PFSK-1 (cell line): ENCODE measurements around the gene SDK1.

Experiments
- FOXP2 ChIP-seq: optimal IDR thresholded peaks from 2 replicates; pipeline ENCODE3; 2011; ENCODE audit warnings: borderline replicate concordance, control low read depth, inconsistent platforms; ENCODE audit not compliant: insufficient read depth; ENCODE audit errors: extremely low read length, extremely low read depth
- POLR2AphosphoS5 ChIP-seq: IDR thresholded peaks from 2 replicates; pipeline ENCODE4 v1.6.1; 2012; ENCODE audit warnings: low read depth, mild to moderate bottlenecking, control low read depth, low read length, moderate library complexity
- SIN3A ChIP-seq: IDR thresholded peaks from 2 replicates; pipeline ENCODE4 v1.6.1; 2012; ENCODE audit warnings: mild to moderate bottlenecking, low read length, moderate library complexity, borderline replicate concordance; ENCODE audit not compliant: insufficient read depth
- TAF1 ChIP-seq: IDR thresholded peaks from 2 replicates; pipeline ENCODE4 v1.6.1; 2012; ENCODE audit warnings: low read length, control low read depth, borderline replicate concordance; ENCODE audit not compliant: insufficient read depth
- TF ChIP-seq, protein P1 (sequence below), 2 experiments: IDR thresholded peaks; 2 replicates each; pipeline versions ENCODE4 v1.6.1 to v1.8.0; 2011 to 2012; ENCODE audit warnings: low read depth in 2 of 2, low read length in 2 of 2, control low read depth in 1 of 2, inconsistent platforms in 1 of 2, mild to moderate bottlenecking in 1 of 2, moderate library complexity in 1 of 2; ENCODE audit not compliant: insufficient read depth in 1 of 2

Gene SDK1

DNA sequence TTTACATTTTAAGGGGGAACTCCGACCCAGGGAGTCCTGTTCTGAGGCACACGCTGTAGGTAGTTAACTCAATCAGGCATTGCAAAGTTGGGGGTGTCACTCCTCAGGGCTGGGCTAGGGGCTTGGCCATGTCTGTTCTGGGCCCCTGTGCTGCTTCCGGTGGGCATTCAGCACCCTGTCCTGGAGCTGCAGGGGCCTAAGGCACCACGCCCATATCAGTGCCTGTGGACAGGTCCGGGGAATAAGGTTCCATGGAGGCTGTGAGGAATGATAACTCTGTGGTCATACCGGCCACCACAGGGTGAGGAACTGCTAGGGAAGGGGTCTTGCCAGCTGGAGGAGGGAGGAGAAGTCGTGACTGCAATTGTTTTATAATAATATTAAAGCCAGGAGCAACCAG lies 842.0 kb downstream of the SDK1 start:
- TF ChIP-seq TAF1 = no peak
- TF ChIP-seq POLR2AphosphoS5 = no peak
- TF ChIP-seq FOXP2 = no peak
- TF ChIP-seq, protein P1, sequence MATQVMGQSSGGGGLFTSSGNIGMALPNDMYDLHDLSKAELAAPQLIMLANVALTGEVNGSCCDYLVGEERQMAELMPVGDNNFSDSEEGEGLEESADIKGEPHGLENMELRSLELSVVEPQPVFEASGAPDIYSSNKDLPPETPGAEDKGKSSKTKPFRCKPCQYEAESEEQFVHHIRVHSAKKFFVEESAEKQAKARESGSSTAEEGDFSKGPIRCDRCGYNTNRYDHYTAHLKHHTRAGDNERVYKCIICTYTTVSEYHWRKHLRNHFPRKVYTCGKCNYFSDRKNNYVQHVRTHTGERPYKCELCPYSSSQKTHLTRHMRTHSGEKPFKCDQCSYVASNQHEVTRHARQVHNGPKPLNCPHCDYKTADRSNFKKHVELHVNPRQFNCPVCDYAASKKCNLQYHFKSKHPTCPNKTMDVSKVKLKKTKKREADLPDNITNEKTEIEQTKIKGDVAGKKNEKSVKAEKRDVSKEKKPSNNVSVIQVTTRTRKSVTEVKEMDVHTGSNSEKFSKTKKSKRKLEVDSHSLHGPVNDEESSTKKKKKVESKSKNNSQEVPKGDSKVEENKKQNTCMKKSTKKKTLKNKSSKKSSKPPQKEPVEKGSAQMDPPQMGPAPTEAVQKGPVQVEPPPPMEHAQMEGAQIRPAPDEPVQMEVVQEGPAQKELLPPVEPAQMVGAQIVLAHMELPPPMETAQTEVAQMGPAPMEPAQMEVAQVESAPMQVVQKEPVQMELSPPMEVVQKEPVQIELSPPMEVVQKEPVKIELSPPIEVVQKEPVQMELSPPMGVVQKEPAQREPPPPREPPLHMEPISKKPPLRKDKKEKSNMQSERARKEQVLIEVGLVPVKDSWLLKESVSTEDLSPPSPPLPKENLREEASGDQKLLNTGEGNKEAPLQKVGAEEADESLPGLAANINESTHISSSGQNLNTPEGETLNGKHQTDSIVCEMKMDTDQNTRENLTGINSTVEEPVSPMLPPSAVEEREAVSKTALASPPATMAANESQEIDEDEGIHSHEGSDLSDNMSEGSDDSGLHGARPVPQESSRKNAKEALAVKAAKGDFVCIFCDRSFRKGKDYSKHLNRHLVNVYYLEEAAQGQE (IDR thresholded peaks at IDR 0.05; ENCODE audit: insufficient read depth in 1 of 2, low read depth in 2 of 2, low read length in 2 of 2) = no peak
- no peak for TF ChIP-seq SIN3A

DNA sequence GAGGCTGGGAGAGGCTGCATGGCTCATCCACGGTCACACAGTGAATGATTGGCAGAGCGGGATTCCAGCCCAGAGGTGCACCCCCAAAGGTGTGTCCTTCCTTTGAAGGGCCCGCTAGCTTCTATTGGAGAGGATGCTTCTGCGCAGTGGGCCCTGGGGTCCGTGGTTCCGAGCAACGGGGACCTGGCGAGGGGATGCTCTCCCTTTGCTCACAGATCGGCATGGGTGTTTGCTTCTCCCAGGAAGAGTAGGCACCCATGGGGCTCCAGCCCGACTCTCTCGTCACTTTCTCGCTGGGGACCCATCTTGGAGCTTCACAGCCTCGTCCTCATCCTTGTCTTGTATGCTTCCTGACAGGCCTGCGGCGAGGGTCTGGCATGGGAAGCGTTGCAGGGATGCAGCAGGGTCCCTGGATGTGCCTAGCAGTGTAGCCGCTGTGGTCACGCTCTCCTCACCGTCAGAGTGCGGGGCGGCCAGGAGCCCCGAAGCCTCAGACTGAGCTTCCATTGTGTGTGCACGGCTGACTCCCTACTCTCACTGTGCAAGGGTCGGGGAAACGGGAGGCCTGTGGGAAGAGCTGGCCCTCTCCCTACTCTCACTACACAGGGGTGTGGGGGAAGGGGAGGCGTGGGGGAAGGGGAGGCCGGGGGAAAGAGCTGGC lies 842.6 kb downstream of the SDK1 start:
- TF ChIP-seq SIN3A (no peak), FOXP2 (no peak), POLR2AphosphoS5 (no peak), TAF1 (no peak)
- TF ChIP-seq, protein P1 (IDR thresholded peaks at IDR 0.05; ENCODE audit: insufficient read depth in 1 of 2, low read depth in 2 of 2, low read length in 2 of 2) = no peak

DNA sequence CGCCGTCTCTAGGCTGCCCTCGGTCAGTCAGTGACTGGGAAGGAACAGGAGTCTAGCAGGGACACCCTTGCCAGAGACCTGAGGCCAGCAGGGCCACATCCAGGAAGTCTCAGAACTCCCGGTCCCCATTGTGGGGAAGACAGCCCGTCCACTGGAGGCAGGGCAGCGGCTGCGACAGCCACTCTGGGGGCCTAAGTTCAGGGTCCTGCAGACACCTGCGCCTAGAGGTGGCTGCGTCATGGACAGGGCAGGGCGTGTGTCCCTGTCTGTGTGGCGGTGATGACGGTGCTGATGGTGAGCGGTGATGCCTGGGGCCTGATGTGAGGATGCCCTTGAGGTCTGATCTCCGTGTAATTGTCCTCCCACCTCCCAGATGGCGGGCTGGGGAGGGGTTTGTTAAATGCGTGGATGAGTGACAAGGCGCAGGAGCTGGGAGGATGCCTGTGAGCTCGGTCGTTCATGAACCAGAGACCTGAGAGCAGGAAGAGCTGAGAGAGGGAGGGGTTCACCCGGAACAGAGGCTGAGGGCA lies 843.2 kb downstream of the SDK1 start:
- no peak for TF ChIP-seq FOXP2
- TF ChIP-seq, protein P1 (IDR thresholded peaks at IDR 0.05; ENCODE audit: insufficient read depth in 1 of 2, low read depth in 2 of 2, low read length in 2 of 2) = no peak
- TF ChIP-seq POLR2AphosphoS5 = no peak
- TF ChIP-seq SIN3A = no peak
- TF ChIP-seq TAF1 = no peak

DNA sequence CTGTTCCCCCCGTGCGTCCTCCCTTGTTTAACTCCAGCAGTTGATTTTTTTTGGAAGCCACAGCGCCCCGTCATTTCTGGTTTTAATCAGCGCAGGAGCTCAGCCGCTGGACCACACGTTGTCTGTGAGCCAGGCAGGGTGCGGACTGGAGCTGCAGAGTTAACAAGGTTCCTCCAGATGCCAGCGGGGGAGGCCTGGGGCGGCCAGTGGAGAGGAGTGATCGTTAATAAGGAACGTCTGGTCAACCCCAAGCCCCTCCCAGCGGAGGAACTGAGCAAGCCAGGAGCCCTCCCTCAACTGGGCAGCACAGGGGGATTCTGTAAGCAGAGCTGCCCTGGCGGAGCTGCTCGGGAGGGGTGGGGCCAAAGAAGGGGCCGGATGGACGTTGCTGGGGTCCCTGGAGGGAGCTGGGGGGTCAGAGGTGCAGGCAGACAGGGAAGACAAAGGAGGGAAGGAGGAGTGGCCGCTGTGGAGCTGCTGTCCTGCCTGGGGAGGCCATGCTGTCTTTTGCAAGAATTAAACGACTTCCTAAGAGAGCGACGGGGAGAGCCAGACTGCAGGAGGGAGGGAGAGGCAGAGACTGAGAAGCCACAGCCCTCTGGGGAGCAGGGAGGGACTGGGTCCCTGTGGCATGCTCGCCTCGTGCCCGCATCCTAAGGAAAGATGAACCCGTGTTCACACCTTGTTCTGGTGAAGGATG lies 843.9 kb downstream of the SDK1 start:
- no peak for TF ChIP-seq POLR2AphosphoS5

DNA sequence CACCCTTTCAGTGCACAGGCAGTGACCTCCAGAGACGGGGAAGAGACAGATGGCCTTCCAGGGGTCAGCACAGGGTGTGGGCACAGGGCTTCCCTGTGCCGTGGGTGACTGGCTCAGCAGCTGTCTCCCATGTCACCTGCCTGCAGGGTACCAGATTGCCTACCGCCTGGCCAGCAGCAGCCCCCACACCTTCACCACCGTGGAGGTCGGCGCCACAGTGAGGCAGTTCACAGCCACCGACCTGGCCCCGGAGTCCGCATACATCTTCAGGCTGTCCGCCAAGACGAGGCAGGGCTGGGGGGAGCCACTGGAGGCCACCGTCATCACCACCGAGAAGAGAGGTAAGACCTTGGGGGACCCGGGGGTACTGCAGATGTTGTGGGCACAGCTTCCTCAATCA lies 844.5 kb downstream of the SDK1 start:
- TF ChIP-seq, protein P1 (IDR thresholded peaks at IDR 0.05; ENCODE audit: insufficient read depth in 1 of 2, low read depth in 2 of 2, low read length in 2 of 2) = no peak
- no peak for TF ChIP-seq FOXP2
- no peak for TF ChIP-seq TAF1
- TF ChIP-seq POLR2AphosphoS5 = no peak
- TF ChIP-seq SIN3A = no peak
